HCT116 (cell line): Measurements from ENCODE around the gene TMEM109. TPM values are rescaled to one million over a fixed set of nuclear protein-coding genes. Genes with fewer than 3 reads are reported as not detected.

Source experiments
- ATAC-seq: fragments of 200-7000 bp; cut with Tn5 transposase; 2 replicates; pipeline ENCODE4 v1.9.1; 2020; ENCODE audit warnings: mild to moderate bottlenecking, moderate library complexity
- BruUV-seq: library from RNA; stranded (reverse); fragments of 400-500 nt; replicated peaks from 2 replicates; lab custom pipeline; 2021; lab: Mats Ljungman, UMichigan
- CTCF ChIA-PET: fragments of 300-600 bp; sonication (Branson Sonifier 250); formaldehyde crosslinking; loops from one replicate; lab custom pipeline; 2021; ENCODE audit warnings: antibody characterized with exemption; lab: Charles Lee
- POLR2A ChIA-PET: fragments of 300-600, 350-600 bp; sonication (Branson Sonifier 250); formaldehyde crosslinking; loops from one replicate; lab custom pipeline; 2021; ENCODE audit warnings: antibody characterized with exemption; lab: Charles Lee
- RAD21 ChIA-PET, 2 experiments: fragments of 300-600 bp; sonication (Branson Sonifier 250); formaldehyde crosslinking; loops; one replicate each; lab custom pipeline; 2023; ENCODE audit warnings: low total read pairs in 2 of 2; ENCODE audit not compliant: uncharacterized antibody in 2 of 2, unreplicated experiment in 2 of 2, low non-redundant PET in 1 of 2; lab: Charles Lee
- DNase-seq: peaks from one replicate; pipeline ENCODE4 v3.0.0-alpha.2; 2010; ENCODE audit warnings: low read depth, low spot score
- H2AFZ ChIP-seq: fragments of 200-600 bp; shearing (Covaris generic), sonication (generic); 2 replicates; pipeline ENCODE4 v1.6.1; 2017; ENCODE audit warnings: low read depth, mixed run types, mixed read lengths, antibody characterized with exemption, low read length; ENCODE audit not compliant: poor library complexity, severe bottlenecking
- H3K27ac ChIP-seq: 2 replicates; pipeline ENCODE4 v1.5.1; 2012; ENCODE audit warnings: low read depth, low read length
- H3K27me3 ChIP-seq: fragments of 200-600 bp; sonication (generic); 2 replicates; pipeline ENCODE4 v1.6.1; 2016; ENCODE audit warnings: mixed run types, low read length, mixed read lengths; ENCODE audit not compliant: insufficient read depth
- H3K36me3 ChIP-seq, 2 experiments: fragments of 200-500 bp in 1 of 2; fragments of 200-600 bp in 1 of 2; sonication (Bioruptor generic) in 1 of 2; sonication (generic) in 1 of 2; 2 replicates each; pipeline versions ENCODE4 v1.5.1 to v1.6.1; 2014 to 2016; ENCODE audit warnings: low read length in 2 of 2, inconsistent platforms in 1 of 2, mixed read lengths in 1 of 2, mixed run types in 1 of 2; ENCODE audit not compliant: insufficient read depth in 2 of 2, control insufficient read depth in 1 of 2
- H3K4me1 ChIP-seq, 2 experiments: fragments of 200-600 bp in 1 of 2; sonication (generic) in 1 of 2; 2 replicates each; pipeline versions ENCODE4 v1.5.1 to v1.6.1; 2012 to 2017; ENCODE audit warnings: low read length in 2 of 2, inconsistent platforms in 1 of 2, mild to moderate bottlenecking in 1 of 2, mixed read lengths in 1 of 2, mixed run types in 1 of 2, moderate library complexity in 1 of 2; ENCODE audit not compliant: insufficient read depth in 2 of 2, control insufficient read depth in 1 of 2
- H3K4me2 ChIP-seq: fragments of 200-600 bp; sonication (generic); 2 replicates; pipeline ENCODE4 v1.6.1; 2017; ENCODE audit warnings: mixed run types, low read length, mixed read lengths
- H3K4me3 ChIP-seq, 2 experiments: fragments of 200-600 bp in 1 of 2; sonication (generic) in 1 of 2; replicated peaks in 1 of 2; 2 replicates each; pipeline ENCODE4 v1.5.1; 2011 to 2016; ENCODE audit warnings: low read length in 2 of 2, control low read depth in 1 of 2, low read depth in 1 of 2, mild to moderate bottlenecking in 1 of 2, mixed read lengths in 1 of 2, mixed run types in 1 of 2
- H3K79me2 ChIP-seq: fragments of 200-600 bp; sonication (generic); 2 replicates; pipeline ENCODE4 v1.6.1; 2017; ENCODE audit warnings: mild to moderate bottlenecking, mixed run types, low read length, moderate library complexity, mixed read lengths; ENCODE audit not compliant: insufficient read depth
- H3K9ac ChIP-seq: fragments of 200-600 bp; sonication (generic); 2 replicates; pipeline ENCODE4 v1.6.1; 2016; ENCODE audit warnings: low read length, mixed read lengths
- H3K9me2 ChIP-seq: fragments of 200-600 bp; sonication (generic), shearing (Covaris generic); 2 replicates; pipeline ENCODE4 v1.6.1; 2017; ENCODE audit warnings: mixed run types, mild to moderate bottlenecking, moderate library complexity; ENCODE audit not compliant: insufficient read depth
- H3K9me3 ChIP-seq, 2 experiments: fragments of 200-500 bp in 1 of 2; fragments of 200-600 bp in 1 of 2; sonication (Bioruptor generic) in 1 of 2; sonication (generic) in 1 of 2; 2 replicates each; pipeline ENCODE4 v1.6.1; 2014 to 2017; ENCODE audit warnings: low read length in 2 of 2, mixed read lengths in 2 of 2, inconsistent platforms in 1 of 2, low read depth in 1 of 2, mild to moderate bottlenecking in 1 of 2, mixed run types in 1 of 2, moderate library complexity in 1 of 2; ENCODE audit not compliant: control insufficient read depth in 1 of 2, insufficient read depth in 1 of 2
- H4K20me1 ChIP-seq: fragments of 200-600 bp; sonication (generic), shearing (Covaris generic); 2 replicates; pipeline ENCODE4 v1.6.1; 2017; ENCODE audit warnings: mixed run types, mild to moderate bottlenecking, moderate library complexity; ENCODE audit not compliant: insufficient read depth
- EZH2 ChIP-seq: fragments of 200-600 bp; sonication (generic); IDR thresholded peaks from 2 replicates; pipeline ENCODE4 v1.6.1; 2017; ENCODE audit warnings: antibody characterized with exemption, mixed run types
- EZH2phosphoT487 ChIP-seq: fragments of 200-600 bp; IDR thresholded peaks from 2 replicates; pipeline ENCODE4 v1.6.1; 2018; ENCODE audit warnings: antibody characterized with exemption, borderline replicate concordance
- FOSL1 ChIP-seq: IDR thresholded peaks from 2 replicates; pipeline ENCODE4 v1.6.1; 2012; ENCODE audit warnings: low read depth
- POLR2A ChIP-seq: IDR thresholded peaks from 2 replicates; pipeline ENCODE4 v1.7.0; 2011; ENCODE audit warnings: borderline replicate concordance; ENCODE audit not compliant: insufficient read depth, insufficient read length; ENCODE audit errors: extremely low read depth
- REST ChIP-seq: IDR thresholded peaks from 2 replicates; pipeline ENCODE4 v1.6.1; 2012; ENCODE audit warnings: low read depth
- SIN3A ChIP-seq: IDR thresholded peaks from 2 replicates; pipeline ENCODE4 v1.6.1; 2012; ENCODE audit warnings: low read depth
- TCF7L2 ChIP-seq: IDR thresholded peaks from 2 replicates; pipeline ENCODE4 v1.7.0; 2011; ENCODE audit warnings: borderline replicate concordance, inconsistent platforms; ENCODE audit not compliant: insufficient read depth, insufficient read length; ENCODE audit errors: extremely low read depth
- intact Hi-C: fragments of 100-400 bp; cut with micrococcal nuclease; formaldehyde crosslinking; loops from 2 replicates; pipeline ENCODE4 v1.10.0; 2022
- total RNA-seq: library from RNA; stranded (reverse); gene quantifications from one replicate; pipeline ENCODE4 v1.2.1, GENCODE V29; 2021; ENCODE audit not compliant: unreplicated experiment

TMEM109 gene
- total RNA-seq, 1 experiment from 2014 or later: 44.4 TPM

- no peak for TF ChIP-seq REST
- TF ChIP-seq FOSL1: no peak
- no peak for TF ChIP-seq EZH2
- no peak for TF ChIP-seq SIN3A
- TF ChIP-seq POLR2A: no peak
- TF ChIP-seq EZH2phosphoT487: no peak
These were observed 21.0 kb downstream of the TMEM109 start (continued) for GRCh38 chr11:60934790-60935605.

- POLR2A ChIA-PET: no interaction called here
- H4K20me1 ChIP-seq: no peaks in the 10 kb centered on the region
- H3K4me3 ChIP-seq: no peak overlapping the region
- no peak for TF ChIP-seq SIN3A
- no peak for TF ChIP-seq TCF7L2
- TF ChIP-seq, all 23 proteins: peak for 0
- Histone ChIP-seq H2AFZ (no peak overlapping the region), H3K27ac (no peak overlapping the region), H3K4me1 (no peaks in the 10 kb centered on the region), H3K9me3 (no peaks in the 10 kb centered on the region), H3K27me3 (0 out of 2 replicates have a peak, but pooled peaks cover 6% of the 10 kb centered on the region), H3K9ac (no peak overlapping the region), H3K36me3 (peaks cover 5 to 8% of the 10 kb centered on the region in 2 experiments; a peak in 3 of 4 replicates), H3K79me2 (no peaks in the 10 kb centered on the region), H3K9me2 (no peaks in the 10 kb centered on the region), H3K4me2 (no peak overlapping the region)
- intact Hi-C loops: no loop called here
- no peak for ATAC-seq
- BruUV-seq: no TSS peak
- ChIA-PET RAD21 (no interaction called here), CTCF (no interaction called here)
- no peak for DNase-seq
These were observed 21.9 kb downstream of the TMEM109 start for GRCh38 chr11:60935676-60936442.
